ENCODE measurements around the gene TRAF2. TPM values are rescaled to one million over a fixed set of nuclear protein-coding genes. Genes with fewer than 3 reads are reported as not detected.
A peak's percentile ranks its signal among the peaks of the same experiment; 100 is the strongest.
"Not testable (repeated sequence)": the region's sequence is repeated elsewhere in the genome, so short reads cannot be mapped to it uniquely, and the experiment has no call there.

TRAF2 gene
- total and polyA plus RNA-seq, 2 of the 13 experiments (the other 11 are each of a cell fraction or from before 2014, with no cell fraction given) = 12.4 to 13.6 TPM

GRCh38 chr9:136843801-136844740 is 42.2 kb upstream of the TRAF2 start (continued):
- TF ChIP-seq ZBTB33 (CRISPR knock-in tag; IDR thresholded peaks at IDR 0.05) = peak; percentile 58; the same call in 1 of the 2 replicates
- TF ChIP-seq STAG1 (CRISPR knock-in tag; IDR thresholded peaks at IDR 0.05) = peak; percentile 33; the same call in 1 of the 2 replicates
- TF ChIP-seq, protein P1, sequence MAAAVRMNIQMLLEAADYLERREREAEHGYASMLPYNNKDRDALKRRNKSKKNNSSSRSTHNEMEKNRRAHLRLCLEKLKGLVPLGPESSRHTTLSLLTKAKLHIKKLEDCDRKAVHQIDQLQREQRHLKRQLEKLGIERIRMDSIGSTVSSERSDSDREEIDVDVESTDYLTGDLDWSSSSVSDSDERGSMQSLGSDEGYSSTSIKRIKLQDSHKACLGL (CRISPR knock-in tag; IDR thresholded peaks at IDR 0.05) = 0 out of 2 replicates have a peak, but pooled peaks have one; percentile 14
- TF ChIP-seq SP1 (IDR thresholded peaks at IDR 0.05); MAZ (IDR thresholded peaks at IDR 0.05; ENCODE audit: borderline replicate concordance, low read depth, low read length): not testable (repeated sequence)
- TF ChIP-seq SP1 (CRISPR knock-in tag; IDR thresholded peaks at IDR 0.05) = peak; percentile 58
- peak; percentile 62; the same call in 1 of the 2 replicates for TF ChIP-seq RBFOX2 (IDR thresholded peaks at IDR 0.05; ENCODE audit: low read depth, low read length)
- TF ChIP-seq KDM2A (CRISPR knock-in tag; IDR thresholded peaks at IDR 0.05; ENCODE audit: borderline replicate concordance, low read depth) = peak; percentile 33; the same call in 1 of the 2 replicates
- 0 out of 2 replicates have a peak, but pooled peaks have one; percentile 44 for TF ChIP-seq IRF2 (CRISPR knock-in tag; IDR thresholded peaks at IDR 0.05)
- TF ChIP-seq AKAP8 (CRISPR knock-in tag; IDR thresholded peaks at IDR 0.05) = peak; percentile 97
- peak; percentile 46 for TF ChIP-seq ARID4A (CRISPR knock-in tag; IDR thresholded peaks at IDR 0.05; ENCODE audit: borderline replicate concordance)
- TF ChIP-seq, protein P2, sequence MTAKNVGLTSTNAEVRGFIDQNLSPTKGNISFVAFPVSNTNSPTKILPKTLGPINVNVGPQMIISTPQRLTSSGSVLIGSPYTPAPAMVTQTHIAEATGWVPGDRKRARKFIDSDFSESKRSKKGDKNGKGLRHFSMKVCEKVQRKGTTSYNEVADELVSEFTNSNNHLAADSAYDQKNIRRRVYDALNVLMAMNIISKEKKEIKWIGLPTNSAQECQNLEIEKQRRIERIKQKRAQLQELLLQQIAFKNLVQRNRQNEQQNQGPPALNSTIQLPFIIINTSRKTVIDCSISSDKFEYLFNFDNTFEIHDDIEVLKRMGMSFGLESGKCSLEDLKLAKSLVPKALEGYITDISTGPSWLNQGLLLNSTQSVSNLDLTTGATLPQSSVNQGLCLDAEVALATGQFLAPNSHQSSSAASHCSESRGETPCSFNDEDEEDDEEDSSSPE (CRISPR knock-in tag; IDR thresholded peaks at IDR 0.05) = 0 out of 2 replicates have a peak, but pooled peaks have one; percentile 13
- TF ChIP-seq ZNF891 (CRISPR knock-in tag; IDR thresholded peaks at IDR 0.05) = peak; percentile 55; the same call in 1 of the 2 replicates
- peak in 1 of 2 experiments; percentile 56; a peak in 1 of 4 replicates for TF ChIP-seq HMGXB4 (CRISPR knock-in tag; IDR thresholded peaks at IDR 0.05; ENCODE audit: borderline replicate concordance in 1 of 2, low read depth in 1 of 2)
- peak; percentile 47; the same call in 1 of the 2 replicates for TF ChIP-seq MAZ (CRISPR knock-in tag; IDR thresholded peaks at IDR 0.05; ENCODE audit: low read depth)
